COLO829 (cell line): ENCODE results near the gene RHOH.

Experiments used
- DNase-seq: peaks from one replicate; pipeline ENCODE4 v3.0.0; 2012; ENCODE audit warnings: low spot score

RHOH gene

GRCh38 chr4:40238008-40238699 lies 41.3 kb downstream of the RHOH start:
- no peak for DNase-seq

GRCh38 chr4:40238700-40239548 lies 42.1 kb downstream of the RHOH start:
- no peak for DNase-seq

- DNase-seq = no peak
These were observed 43.3 kb downstream of the RHOH start for GRCh38 chr4:40240040-40240653.

- DNase-seq = no peak
These were observed 44.2 kb downstream of the RHOH start for GRCh38 chr4:40241026-40241425.

GRCh38 chr4:40241941-40242340 lies 45.1 kb downstream of the RHOH start:
- no peak for DNase-seq

- DNase-seq = no peak
These were observed 46.6 kb downstream of the RHOH start for GRCh38 chr4:40243386-40243948.

- no peak for DNase-seq
These were observed 47.8 kb downstream of the RHOH start for GRCh38 chr4:40244606-40245005.

GRCh38 chr4:40245550-40245949 lies 48.7 kb downstream of the RHOH start:
- no peak for DNase-seq

GRCh38 chr4:40246011-40246900 lies 49.4 kb downstream of the RHOH start:
- DNase-seq = no peak

GRCh38 chr4:40246938-40247337 lies 50.1 kb downstream of the RHOH start:
- DNase-seq = no peak

- no peak for DNase-seq
These were observed 50.5 kb downstream of the RHOH start for GRCh38 chr4:40247350-40247749.

- DNase-seq = no peak
These were observed 54.5 kb downstream of the RHOH start for GRCh38 chr4:40251366-40251765.

GRCh38 chr4:40253906-40254305 lies 57.1 kb downstream of the RHOH start:
- no peak for DNase-seq

GRCh38 chr4:40254608-40255392 lies 58.0 kb downstream of the RHOH start:
- DNase-seq = no peak

- peak; percentile 38 for DNase-seq
These were observed 58.8 kb downstream of the RHOH start for GRCh38 chr4:40255393-40256281.

GRCh38 chr4:40256329-40256728 lies 59.5 kb downstream of the RHOH start:
- no peak for DNase-seq

GRCh38 chr4:40256817-40257216 lies 60.0 kb downstream of the RHOH start:
- no peak for DNase-seq

GRCh38 chr4:40258627-40259026 lies 61.8 kb downstream of the RHOH start:
- no peak for DNase-seq

- no peak for DNase-seq
These were observed 64.6 kb downstream of the RHOH start for GRCh38 chr4:40261231-40262076.
